Measurements from ENCODE around the gene NR5A1. TPM values are rescaled to one million over a fixed set of nuclear protein-coding genes. Genes with fewer than 3 reads are reported as not detected.

Gene NR5A1
- total and polyA plus RNA-seq, 2 of the 13 experiments (the other 11 are each of a cell fraction or from before 2014, with no cell fraction given) = 28.9 to 44.7 TPM

DNA sequence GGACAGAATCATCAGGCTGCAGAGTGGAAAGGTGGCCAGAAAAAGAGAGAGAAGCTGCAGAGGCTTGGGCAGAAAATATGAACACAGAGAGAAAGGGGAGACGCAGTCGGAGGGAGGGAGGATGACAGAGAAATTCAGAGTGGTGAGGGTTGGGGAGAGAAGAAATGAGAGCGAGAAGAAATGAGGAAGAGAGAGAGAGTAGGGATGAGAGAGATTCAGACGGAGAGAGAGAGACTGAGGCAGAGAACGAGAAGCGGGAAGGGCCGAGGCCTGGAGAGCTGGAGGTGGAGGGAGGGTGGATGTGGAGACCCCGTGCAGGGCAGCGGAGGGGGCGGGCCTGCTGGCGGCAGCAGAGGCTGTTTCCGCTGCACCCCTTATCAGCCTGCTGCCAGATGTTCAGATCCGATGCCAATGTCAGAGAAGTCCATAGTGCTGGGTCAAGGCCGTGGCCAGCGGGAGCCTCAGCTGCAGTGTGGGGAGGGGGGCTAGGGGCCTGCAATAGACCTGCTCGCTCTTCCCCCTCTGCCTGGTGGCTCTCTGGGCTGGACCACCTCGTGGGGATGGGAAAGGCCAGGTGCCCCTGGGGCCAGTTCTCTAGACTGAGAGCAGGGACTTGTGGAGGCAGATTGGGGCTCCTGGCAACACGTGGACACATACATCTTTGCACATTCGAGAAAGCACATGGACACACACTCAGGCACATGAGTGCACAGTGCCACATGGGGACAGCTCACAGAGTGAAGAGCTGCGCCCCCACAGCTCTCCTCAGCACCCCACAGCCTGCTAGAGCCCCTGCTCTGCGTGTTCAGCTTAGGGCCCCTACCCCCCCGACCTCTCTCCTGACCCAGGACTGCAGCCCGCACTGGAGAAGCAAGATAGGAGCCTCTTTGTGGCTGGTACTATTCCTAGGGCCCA, 4.9 kb upstream of the NR5A1 start (continued):
- TF ChIP-seq MYC (CRISPR knock-in tag; IDR thresholded peaks at IDR 0.05; ENCODE audit: borderline replicate concordance) = peak; percentile 89
- TF ChIP-seq, protein P1, sequence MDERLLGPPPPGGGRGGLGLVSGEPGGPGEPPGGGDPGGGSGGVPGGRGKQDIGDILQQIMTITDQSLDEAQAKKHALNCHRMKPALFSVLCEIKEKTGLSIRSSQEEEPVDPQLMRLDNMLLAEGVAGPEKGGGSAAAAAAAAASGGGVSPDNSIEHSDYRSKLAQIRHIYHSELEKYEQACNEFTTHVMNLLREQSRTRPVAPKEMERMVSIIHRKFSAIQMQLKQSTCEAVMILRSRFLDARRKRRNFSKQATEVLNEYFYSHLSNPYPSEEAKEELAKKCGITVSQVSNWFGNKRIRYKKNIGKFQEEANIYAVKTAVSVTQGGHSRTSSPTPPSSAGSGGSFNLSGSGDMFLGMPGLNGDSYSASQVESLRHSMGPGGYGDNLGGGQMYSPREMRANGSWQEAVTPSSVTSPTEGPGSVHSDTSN (CRISPR knock-in tag; IDR thresholded peaks at IDR 0.05) = no peak
- TF ChIP-seq, protein P2, sequence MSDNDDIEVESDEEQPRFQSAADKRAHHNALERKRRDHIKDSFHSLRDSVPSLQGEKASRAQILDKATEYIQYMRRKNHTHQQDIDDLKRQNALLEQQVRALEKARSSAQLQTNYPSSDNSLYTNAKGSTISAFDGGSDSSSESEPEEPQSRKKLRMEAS (IDR thresholded peaks at IDR 0.05) = no peak
- peak; percentile 32; the same call in 1 of the 2 replicates for TF ChIP-seq CEBPG (CRISPR knock-in tag; IDR thresholded peaks at IDR 0.05)
- TF ChIP-seq, protein P3, sequence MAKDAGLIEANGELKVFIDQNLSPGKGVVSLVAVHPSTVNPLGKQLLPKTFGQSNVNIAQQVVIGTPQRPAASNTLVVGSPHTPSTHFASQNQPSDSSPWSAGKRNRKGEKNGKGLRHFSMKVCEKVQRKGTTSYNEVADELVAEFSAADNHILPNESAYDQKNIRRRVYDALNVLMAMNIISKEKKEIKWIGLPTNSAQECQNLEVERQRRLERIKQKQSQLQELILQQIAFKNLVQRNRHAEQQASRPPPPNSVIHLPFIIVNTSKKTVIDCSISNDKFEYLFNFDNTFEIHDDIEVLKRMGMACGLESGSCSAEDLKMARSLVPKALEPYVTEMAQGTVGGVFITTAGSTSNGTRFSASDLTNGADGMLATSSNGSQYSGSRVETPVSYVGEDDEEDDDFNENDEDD (CRISPR knock-in tag; IDR thresholded peaks at IDR 0.05; ENCODE audit: borderline replicate concordance) = peak; percentile 30; the same call in 1 of the 2 replicates
- TF ChIP-seq NCOA2 (CRISPR knock-in tag; IDR thresholded peaks at IDR 0.05) = peak; percentile 81
- TF ChIP-seq KMT2B (CRISPR knock-in tag; IDR thresholded peaks at IDR 0.05) = no peak
- TF ChIP-seq, protein P4, sequence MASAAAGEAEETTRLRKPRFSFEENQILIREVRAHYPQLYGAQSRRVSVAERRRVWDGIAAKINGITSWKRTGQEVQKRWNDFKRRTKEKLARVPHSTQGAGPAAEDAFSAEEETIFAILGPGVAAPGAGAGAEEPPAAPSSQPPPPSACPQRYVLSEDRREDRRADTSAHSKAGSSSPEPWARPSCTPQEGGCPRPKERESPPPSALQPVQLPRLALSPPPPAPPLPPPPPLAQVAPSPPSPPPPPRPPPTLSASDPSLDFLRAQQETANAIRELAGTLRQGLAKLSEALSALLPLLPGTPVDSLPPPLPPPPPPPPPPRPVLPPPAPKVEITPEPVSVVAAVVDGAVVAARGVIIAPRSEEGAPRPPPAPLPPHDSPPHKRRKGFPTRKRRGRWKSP (CRISPR knock-in tag; IDR thresholded peaks at IDR 0.05) = no peak
- TF ChIP-seq EZH2 (conservative IDR thresholded peaks at IDR 0.05; ENCODE audit: low read depth, low read length) = no peak
- peak; percentile 81; the same call in 1 of the 2 replicates for TF ChIP-seq TARDBP (CRISPR knock-in tag; IDR thresholded peaks at IDR 0.05)
- no peak; the same call in none of the 2 replicates for TF ChIP-seq ZNF652 (CRISPR knock-in tag; IDR thresholded peaks at IDR 0.05; ENCODE audit: borderline replicate concordance, low read depth)
- TF ChIP-seq, protein P5, sequence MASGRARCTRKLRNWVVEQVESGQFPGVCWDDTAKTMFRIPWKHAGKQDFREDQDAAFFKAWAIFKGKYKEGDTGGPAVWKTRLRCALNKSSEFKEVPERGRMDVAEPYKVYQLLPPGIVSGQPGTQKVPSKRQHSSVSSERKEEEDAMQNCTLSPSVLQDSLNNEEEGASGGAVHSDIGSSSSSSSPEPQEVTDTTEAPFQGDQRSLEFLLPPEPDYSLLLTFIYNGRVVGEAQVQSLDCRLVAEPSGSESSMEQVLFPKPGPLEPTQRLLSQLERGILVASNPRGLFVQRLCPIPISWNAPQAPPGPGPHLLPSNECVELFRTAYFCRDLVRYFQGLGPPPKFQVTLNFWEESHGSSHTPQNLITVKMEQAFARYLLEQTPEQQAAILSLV (CRISPR knock-in tag; IDR thresholded peaks at IDR 0.05; ENCODE audit: borderline replicate concordance) = no peak
- TF ChIP-seq SAFB2 (CRISPR knock-in tag; IDR thresholded peaks at IDR 0.05; ENCODE audit: borderline replicate concordance, low read depth) = no peak
- no peak for TF ChIP-seq ATRX (CRISPR knock-in tag; IDR thresholded peaks at IDR 0.05; ENCODE audit: borderline replicate concordance)
- TF ChIP-seq MED13 (CRISPR knock-in tag; IDR thresholded peaks at IDR 0.05) = 0 out of 2 replicates have a peak, but pooled peaks have one; percentile 46
- no peak for TF ChIP-seq PTBP1 (IDR thresholded peaks at IDR 0.05; ENCODE audit: low read depth, low read length, poor library complexity, severe bottlenecking)
- TF ChIP-seq TCF12 (IDR thresholded peaks at IDR 0.05) = no peak
- 0 out of 2 replicates have a peak, but pooled peaks have one; percentile 66 for TF ChIP-seq TCF12 (CRISPR knock-in tag; IDR thresholded peaks at IDR 0.05)
- TF ChIP-seq, protein P6, sequence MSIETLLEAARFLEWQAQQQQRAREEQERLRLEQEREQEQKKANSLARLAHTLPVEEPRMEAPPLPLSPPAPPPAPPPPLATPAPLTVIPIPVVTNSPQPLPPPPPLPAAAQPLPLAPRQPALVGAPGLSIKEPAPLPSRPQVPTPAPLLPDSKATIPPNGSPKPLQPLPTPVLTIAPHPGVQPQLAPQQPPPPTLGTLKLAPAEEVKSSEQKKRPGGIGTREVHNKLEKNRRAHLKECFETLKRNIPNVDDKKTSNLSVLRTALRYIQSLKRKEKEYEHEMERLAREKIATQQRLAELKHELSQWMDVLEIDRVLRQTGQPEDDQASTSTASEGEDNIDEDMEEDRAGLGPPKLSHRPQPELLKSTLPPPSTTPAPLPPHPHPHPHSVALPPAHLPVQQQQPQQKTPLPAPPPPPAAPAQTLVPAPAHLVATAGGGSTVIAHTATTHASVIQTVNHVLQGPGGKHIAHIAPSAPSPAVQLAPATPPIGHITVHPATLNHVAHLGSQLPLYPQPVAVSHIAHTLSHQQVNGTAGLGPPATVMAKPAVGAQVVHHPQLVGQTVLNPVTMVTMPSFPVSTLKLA (IDR thresholded peaks at IDR 0.05) = peak; percentile 90
- TF ChIP-seq, protein P7, sequence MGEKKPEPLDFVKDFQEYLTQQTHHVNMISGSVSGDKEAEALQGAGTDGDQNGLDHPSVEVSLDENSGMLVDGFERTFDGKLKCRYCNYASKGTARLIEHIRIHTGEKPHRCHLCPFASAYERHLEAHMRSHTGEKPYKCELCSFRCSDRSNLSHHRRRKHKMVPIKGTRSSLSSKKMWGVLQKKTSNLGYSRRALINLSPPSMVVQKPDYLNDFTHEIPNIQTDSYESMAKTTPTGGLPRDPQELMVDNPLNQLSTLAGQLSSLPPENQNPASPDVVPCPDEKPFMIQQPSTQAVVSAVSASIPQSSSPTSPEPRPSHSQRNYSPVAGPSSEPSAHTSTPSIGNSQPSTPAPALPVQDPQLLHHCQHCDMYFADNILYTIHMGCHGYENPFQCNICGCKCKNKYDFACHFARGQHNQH (CRISPR knock-in tag; IDR thresholded peaks at IDR 0.05) = peak; percentile 63; the same call in 1 of the 2 replicates
- TF ChIP-seq ZNF329 (CRISPR knock-in tag; IDR thresholded peaks at IDR 0.05; ENCODE audit: low read depth) = no peak
- no peak for TF ChIP-seq ZNF790 (CRISPR knock-in tag; IDR thresholded peaks at IDR 0.05; ENCODE audit: borderline replicate concordance)
